Prostate gland (tissue), 2 donors: ENCODE data around the gene INSRR.

ENCODE experiments used
- CTCF ChIP-seq, 4 experiments: fragments of 200-600 bp in 2 of 4; fragments of 450-650 bp in 2 of 4; sonication (generic) in 2 of 4; IDR thresholded peaks; 1 replicate in 3 of 4; 2 replicates in 1 of 4; pipeline ENCODE4 v1.5.1; 2016 to 2019; ENCODE audit warnings: antibody characterized with exemption in 4 of 4, mild to moderate bottlenecking in 2 of 4, moderate library complexity in 2 of 4
- POLR2A ChIP-seq: fragments of 450-650 bp; IDR thresholded peaks from one replicate; pipeline ENCODE4 v1.6.1; 2016; ENCODE audit warnings: antibody characterized with exemption, mild to moderate bottlenecking
- POLR2AphosphoS5 ChIP-seq: sonication (generic); formaldehyde crosslinking; IDR thresholded peaks from one replicate; pipeline ENCODE4 v1.6.1; 2017; ENCODE audit warnings: antibody characterized with exemption

- TF ChIP-seq CTCF (IDR thresholded peaks at IDR 0.05) (no peak), POLR2AphosphoS5 (no peak), POLR2A (no peak)
These were observed 46.7 kb upstream of the INSRR start for GRCh38 chr1:156905651-156906050.
